ENCODE data around the gene LITAFD. TPM values are rescaled to one million over a fixed set of nuclear protein-coding genes. Genes with fewer than 3 reads are reported as not detected.

The LITAFD gene
- total and polyA plus RNA-seq, 2 of the 4 experiments (the other 2 are of a cell fraction) = not detected

GRCh38 chr16:8853150-8853549 is 29.0 kb upstream of the LITAFD start:
- BruUV-seq (replicated peaks) = no TSS peak
- Histone ChIP-seq H4K20me1 (ENCODE audit: insufficient read depth, low read length) (peaks cover 62% of the 10 kb centered on the region), H2AFZ (replicated peaks; ENCODE audit: low read length, poor library complexity) (no peak overlapping the region), H3K23ac (ENCODE audit: low read depth, low read length) (no peak overlapping the region), H3K36me3 (ENCODE audit: control insufficient read depth, insufficient read depth, low read length) (peaks cover 74% of the 10 kb centered on the region), H3K4me2 (ENCODE audit: low read depth, low read length) (no peak overlapping the region), H3K4me3 (ENCODE audit: insufficient read depth, low read depth, low read length) (no peak overlapping the region), H3K9me3 (ENCODE audit: control insufficient read depth, insufficient read depth, low read length) (no peaks in the 10 kb centered on the region), H3K27ac (ENCODE audit: insufficient read depth, low read length) (no peak overlapping the region), H2AK5ac (ENCODE audit: low read depth, low read length) (no peak overlapping the region), H3K27me3 (ENCODE audit: control insufficient read depth, insufficient read depth, low read length) (no peaks in the 10 kb centered on the region), H4K5ac (ENCODE audit: low read depth, low read length) (no peak overlapping the region), H2BK5ac (ENCODE audit: low read depth, low read length, poor library complexity, severe bottlenecking) (no peak overlapping the region), H3K56ac (ENCODE audit: extremely low read depth, insufficient read depth, low read length) (no peak overlapping the region), H2BK120ac (ENCODE audit: low read depth, low read length) (no peak overlapping the region), H2BK20ac (ENCODE audit: low read depth, low read length) (no peak overlapping the region), H2BK15ac (ENCODE audit: low read depth, low read length) (no peak overlapping the region), H3K4me1 (ENCODE audit: control insufficient read depth, insufficient read depth, low read length) (peaks cover 23% of the 10 kb centered on the region), H3K4ac (ENCODE audit: low read depth, low read length) (no peak overlapping the region), H4K91ac (ENCODE audit: insufficient read depth, low read depth, low read length) (no peak overlapping the region), H3K14ac (replicated peaks; ENCODE audit: low read depth, low read length) (no peak overlapping the region), H3K9me1 (ENCODE audit: insufficient read depth, low read length) (peaks cover 13% of the 10 kb centered on the region), H3K9ac (ENCODE audit: low read depth, low read length) (no peak overlapping the region), H4K8ac (ENCODE audit: low read depth in 2 of 2, low read length in 2 of 2) (peak overlapping the region in 1 of 2 experiments; percentile 9; a peak in 1 of 4 replicates), H2AK9ac (replicated peaks; ENCODE audit: low read depth, low read length, poor library complexity) (no peak overlapping the region), H3K18ac (ENCODE audit: low read depth, low read length) (no peak overlapping the region), H3K79me1 (ENCODE audit: low read depth in 1 of 2, low read length in 2 of 2) (peaks cover 32 to 76% of the 10 kb centered on the region in 2 experiments; a peak in 3 of 4 replicates)
- intact Hi-C loops (cut with micrococcal nuclease) (no loop called here), in situ Hi-C loops (cut with MboI; ENCODE audit: low sequenced_read_pairs) (no loop called here), dilution Hi-C loops (cut with HindIII; ENCODE audit: low sequenced_read_pairs, unreplicated experiment) (no loop called here)
- 81% methylated on average over 3 of the region's 7 CpGs; no CpG with 5 or more reads in 1 of the 2 experiments for WGBS, 2 experiments (ENCODE audit: extremely low coverage in 2 of 2, insufficient read length in 1 of 2)
- no peak for TF ChIP-seq BHLHE40 (IDR thresholded peaks at IDR 0.05; ENCODE audit: low read depth, low read length)
- TF ChIP-seq NFE2L2 (IDR thresholded peaks at IDR 0.05; ENCODE audit: low read depth, low read length) = no peak
- TF ChIP-seq RFX5 (IDR thresholded peaks at IDR 0.05; ENCODE audit: low read depth, low read length) = no peak
- TF ChIP-seq MAZ (IDR thresholded peaks at IDR 0.05; ENCODE audit: borderline replicate concordance, low read depth, low read length) = no peak
- TF ChIP-seq SMC3 (IDR thresholded peaks at IDR 0.05; ENCODE audit: low read depth, low read length) = no peak
- TF ChIP-seq, protein P1, sequence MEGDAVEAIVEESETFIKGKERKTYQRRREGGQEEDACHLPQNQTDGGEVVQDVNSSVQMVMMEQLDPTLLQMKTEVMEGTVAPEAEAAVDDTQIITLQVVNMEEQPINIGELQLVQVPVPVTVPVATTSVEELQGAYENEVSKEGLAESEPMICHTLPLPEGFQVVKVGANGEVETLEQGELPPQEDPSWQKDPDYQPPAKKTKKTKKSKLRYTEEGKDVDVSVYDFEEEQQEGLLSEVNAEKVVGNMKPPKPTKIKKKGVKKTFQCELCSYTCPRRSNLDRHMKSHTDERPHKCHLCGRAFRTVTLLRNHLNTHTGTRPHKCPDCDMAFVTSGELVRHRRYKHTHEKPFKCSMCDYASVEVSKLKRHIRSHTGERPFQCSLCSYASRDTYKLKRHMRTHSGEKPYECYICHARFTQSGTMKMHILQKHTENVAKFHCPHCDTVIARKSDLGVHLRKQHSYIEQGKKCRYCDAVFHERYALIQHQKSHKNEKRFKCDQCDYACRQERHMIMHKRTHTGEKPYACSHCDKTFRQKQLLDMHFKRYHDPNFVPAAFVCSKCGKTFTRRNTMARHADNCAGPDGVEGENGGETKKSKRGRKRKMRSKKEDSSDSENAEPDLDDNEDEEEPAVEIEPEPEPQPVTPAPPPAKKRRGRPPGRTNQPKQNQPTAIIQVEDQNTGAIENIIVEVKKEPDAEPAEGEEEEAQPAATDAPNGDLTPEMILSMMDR (conservative IDR thresholded peaks at IDR 0.05; ENCODE audit: low read depth, low read length) = no peak
- TF ChIP-seq ELK1 (IDR thresholded peaks at IDR 0.05; ENCODE audit: borderline replicate concordance, low read depth, low read length) = no peak
- no peak for TF ChIP-seq RAD21 (IDR thresholded peaks at IDR 0.05; ENCODE audit: low read length)
- TF ChIP-seq FOS (IDR thresholded peaks at IDR 0.05; ENCODE audit: low read depth, low read length) = no peak
- TF ChIP-seq MAFK (IDR thresholded peaks at IDR 0.05; ENCODE audit: low read depth, low read length) = no peak
- TF ChIP-seq, protein P2, sequence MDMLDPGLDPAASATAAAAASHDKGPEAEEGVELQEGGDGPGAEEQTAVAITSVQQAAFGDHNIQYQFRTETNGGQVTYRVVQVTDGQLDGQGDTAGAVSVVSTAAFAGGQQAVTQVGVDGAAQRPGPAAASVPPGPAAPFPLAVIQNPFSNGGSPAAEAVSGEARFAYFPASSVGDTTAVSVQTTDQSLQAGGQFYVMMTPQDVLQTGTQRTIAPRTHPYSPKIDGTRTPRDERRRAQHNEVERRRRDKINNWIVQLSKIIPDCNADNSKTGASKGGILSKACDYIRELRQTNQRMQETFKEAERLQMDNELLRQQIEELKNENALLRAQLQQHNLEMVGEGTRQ (IDR thresholded peaks at IDR 0.05; ENCODE audit: low read depth, low read length) = no peak
- TF ChIP-seq POLR2A (IDR thresholded peaks at IDR 0.05; ENCODE audit: low read depth, low read length) = no peak
- ChIA-PET CTCF (no interaction called here), POLR2A (ENCODE audit: unreplicated experiment) (no interaction called here)
- ATAC-seq (ENCODE audit: low read depth) (no peak), DNase-seq (no peak)
